GM12865 (cell line): ENCODE data around the gene TTC34.

Experiments
- DNase-seq: peaks from one replicate; pipeline ENCODE4 v3.0.0; 2010; ENCODE audit warnings: low read depth
- H3K4me3 ChIP-seq: 2 replicates; pipeline ENCODE4 v1.5.1; 2011; ENCODE audit warnings: mild to moderate bottlenecking, low read depth, low read length, control low read depth
- TF ChIP-seq, protein P1 (sequence below): IDR thresholded peaks from 2 replicates; pipeline ENCODE4 v1.5.1; 2011; ENCODE audit warnings: low read length, control low read depth, low read depth, inconsistent platforms; ENCODE audit not compliant: insufficient read depth; ENCODE audit errors: missing control alignments

Gene TTC34

DNA sequence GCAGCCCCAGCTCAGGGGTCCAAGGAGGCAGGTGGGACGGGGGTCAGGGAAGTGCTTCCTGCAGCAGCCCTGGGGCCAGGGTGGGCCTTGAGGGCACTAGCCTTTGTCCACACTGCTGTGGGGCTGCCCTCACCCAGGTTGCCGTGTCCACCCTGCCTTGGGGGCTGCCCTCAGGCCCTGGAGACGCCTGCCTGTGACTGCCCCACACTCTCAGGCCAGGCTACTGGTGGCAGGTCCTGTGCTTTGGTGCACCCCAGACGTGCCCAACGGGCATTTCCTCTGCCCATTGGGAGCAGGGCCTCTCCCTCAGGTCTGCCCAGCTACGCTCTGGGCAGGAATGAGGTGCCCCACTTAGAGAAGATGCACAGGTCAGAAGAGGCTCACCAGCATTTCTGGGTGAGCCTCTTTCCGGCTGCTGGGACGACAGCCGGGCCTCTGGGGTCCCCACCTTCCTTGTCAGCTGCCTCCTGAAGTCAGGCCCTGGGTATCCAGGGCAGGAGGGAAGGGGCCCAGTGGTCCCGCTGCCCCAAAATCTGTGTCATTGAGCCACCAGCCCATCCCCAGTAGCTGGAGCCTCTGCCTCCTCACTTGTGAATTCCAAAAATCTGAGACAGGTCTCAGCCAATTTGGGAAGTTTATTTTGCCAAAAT lies 166.0 kb downstream of the TTC34 start:
- TF ChIP-seq, protein P1, sequence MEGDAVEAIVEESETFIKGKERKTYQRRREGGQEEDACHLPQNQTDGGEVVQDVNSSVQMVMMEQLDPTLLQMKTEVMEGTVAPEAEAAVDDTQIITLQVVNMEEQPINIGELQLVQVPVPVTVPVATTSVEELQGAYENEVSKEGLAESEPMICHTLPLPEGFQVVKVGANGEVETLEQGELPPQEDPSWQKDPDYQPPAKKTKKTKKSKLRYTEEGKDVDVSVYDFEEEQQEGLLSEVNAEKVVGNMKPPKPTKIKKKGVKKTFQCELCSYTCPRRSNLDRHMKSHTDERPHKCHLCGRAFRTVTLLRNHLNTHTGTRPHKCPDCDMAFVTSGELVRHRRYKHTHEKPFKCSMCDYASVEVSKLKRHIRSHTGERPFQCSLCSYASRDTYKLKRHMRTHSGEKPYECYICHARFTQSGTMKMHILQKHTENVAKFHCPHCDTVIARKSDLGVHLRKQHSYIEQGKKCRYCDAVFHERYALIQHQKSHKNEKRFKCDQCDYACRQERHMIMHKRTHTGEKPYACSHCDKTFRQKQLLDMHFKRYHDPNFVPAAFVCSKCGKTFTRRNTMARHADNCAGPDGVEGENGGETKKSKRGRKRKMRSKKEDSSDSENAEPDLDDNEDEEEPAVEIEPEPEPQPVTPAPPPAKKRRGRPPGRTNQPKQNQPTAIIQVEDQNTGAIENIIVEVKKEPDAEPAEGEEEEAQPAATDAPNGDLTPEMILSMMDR = no peak
- H3K4me3 ChIP-seq = no peak overlapping the region
- no peak for DNase-seq

DNA sequence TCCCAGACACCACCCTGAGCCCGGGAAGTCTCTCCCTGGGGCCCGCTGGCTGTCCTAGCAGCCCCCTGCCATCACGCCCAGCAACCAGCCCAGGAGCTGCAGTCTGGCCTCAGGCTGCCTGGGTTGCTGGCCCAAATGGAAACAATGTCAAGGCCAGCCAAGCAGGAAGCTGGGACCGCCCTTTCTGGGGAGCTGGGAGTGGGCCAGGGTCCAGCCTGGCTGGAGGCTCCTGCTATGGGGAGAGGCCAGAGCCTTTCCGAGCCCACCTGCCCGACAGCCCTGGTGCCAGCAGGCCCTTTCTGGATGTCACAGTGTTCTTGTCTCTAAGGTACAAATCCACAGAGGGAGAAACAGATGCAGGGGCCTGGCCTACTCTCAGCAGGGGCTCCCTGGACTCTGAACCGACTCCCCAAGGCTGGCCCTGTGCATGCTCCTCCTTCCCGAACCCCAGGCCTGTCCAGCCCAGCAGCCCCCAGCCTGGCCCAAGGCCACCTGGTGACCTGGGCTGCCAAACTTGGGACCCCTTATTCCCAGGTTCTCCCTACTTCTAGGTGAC lies 167.5 kb downstream of the TTC34 start:
- DNase-seq = no peak
- H3K4me3 ChIP-seq = no peak overlapping the region
- TF ChIP-seq, protein P1 = no peak

DNA sequence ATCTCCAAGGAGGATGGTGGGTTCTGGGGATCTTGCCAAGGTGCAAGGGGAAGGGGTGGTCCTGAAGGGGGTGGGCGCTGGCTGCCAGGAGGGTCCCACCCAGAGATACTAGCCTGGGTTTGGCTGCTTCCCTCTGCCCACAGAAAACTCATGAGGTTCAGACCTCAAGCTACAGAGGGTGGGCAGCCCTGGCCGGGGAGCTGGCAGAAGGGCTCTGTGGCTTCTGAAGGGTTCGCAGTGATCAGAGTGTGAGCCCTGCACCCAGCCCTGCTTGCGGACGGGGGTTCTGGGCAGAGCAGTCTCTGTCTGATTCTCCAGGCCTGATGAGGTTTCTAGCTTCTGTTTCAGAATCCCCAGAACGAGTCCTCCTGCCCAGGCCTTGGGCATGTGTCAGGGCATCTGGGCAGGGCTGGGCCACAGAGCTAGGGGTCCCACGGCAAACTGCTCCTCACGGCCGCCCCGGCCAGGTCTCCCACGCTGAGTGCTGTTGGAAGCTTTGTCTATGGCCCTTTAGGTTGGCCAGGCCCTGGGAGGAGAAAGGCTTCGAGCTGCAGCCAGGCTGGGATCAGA lies 168.0 kb downstream of the TTC34 start:
- H3K4me3 ChIP-seq = no peak overlapping the region
- TF ChIP-seq, protein P1 = no peak
- no peak for DNase-seq

DNA sequence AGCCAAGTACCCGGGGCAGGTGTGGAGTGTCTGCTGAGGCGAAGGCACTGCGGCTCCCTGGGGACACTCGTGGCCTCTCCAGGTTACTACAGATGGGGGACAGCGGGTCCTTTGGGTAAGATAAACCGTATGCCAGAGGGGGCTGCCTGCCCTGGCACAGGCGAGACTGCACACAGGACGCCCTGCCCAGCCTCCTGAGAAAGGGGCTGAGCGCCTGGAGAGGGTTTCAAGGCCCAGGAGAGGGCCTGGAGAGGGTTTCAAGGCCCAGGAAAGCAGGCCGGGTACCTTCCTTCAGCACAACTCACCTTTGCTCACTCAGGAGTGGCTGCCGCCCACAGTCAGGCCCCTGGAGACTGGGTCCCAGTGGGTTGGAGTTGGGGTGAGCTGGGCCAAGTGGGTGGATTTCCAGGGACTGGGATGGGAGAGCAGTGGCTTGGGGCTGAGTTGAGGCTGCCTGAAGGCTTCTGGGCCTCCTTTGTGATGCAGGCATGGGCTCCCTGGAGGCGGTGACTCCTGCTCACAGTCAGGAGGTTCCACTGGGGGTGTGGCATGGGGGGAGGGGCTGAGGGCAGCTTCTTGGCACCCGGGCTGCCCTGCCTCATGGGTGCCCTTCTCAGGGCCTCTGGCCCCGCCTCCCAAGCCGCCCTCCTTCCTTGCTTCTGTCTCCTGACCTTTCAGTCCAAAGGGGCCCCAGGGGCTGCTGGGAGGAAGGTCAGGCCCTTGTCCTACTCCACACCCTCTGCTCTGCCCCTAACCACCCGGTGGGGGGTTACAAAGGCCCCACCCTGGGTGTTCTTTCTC lies 168.7 kb downstream of the TTC34 start, which contains the start of gene MMEL1:
TSS of gene MMEL1 (minus strand) at position 456 of the 801 bp plus-strand sequence. CDS start 3,532 bp downstream, outside the sequence.
- no peak within 1 kb of the TSS for H3K4me3 ChIP-seq
- TF ChIP-seq, protein P1 = no peak
- DNase-seq = no peak

DNA sequence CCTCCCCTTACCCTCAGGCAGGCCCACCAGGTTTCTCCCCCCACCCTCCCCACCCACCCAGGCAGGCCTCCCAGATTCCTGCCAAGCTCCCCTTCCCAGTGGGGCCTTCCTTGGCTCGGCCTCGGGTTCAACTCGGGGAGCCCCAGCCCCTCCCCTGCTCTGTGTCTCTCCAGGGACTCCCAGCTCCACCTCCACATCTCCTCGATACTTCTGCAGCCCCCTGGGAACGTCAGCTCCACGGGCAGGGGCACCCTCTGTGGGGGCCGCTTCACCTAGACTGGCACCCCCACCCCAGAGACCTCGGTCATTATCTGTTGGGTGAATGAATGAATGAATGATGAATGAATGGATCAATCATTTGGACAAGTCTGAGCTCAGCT lies 169.5 kb downstream of the TTC34 start:
- no peak for DNase-seq
- H3K4me3 ChIP-seq = no peak overlapping the region
- TF ChIP-seq, protein P1 = no peak

DNA sequence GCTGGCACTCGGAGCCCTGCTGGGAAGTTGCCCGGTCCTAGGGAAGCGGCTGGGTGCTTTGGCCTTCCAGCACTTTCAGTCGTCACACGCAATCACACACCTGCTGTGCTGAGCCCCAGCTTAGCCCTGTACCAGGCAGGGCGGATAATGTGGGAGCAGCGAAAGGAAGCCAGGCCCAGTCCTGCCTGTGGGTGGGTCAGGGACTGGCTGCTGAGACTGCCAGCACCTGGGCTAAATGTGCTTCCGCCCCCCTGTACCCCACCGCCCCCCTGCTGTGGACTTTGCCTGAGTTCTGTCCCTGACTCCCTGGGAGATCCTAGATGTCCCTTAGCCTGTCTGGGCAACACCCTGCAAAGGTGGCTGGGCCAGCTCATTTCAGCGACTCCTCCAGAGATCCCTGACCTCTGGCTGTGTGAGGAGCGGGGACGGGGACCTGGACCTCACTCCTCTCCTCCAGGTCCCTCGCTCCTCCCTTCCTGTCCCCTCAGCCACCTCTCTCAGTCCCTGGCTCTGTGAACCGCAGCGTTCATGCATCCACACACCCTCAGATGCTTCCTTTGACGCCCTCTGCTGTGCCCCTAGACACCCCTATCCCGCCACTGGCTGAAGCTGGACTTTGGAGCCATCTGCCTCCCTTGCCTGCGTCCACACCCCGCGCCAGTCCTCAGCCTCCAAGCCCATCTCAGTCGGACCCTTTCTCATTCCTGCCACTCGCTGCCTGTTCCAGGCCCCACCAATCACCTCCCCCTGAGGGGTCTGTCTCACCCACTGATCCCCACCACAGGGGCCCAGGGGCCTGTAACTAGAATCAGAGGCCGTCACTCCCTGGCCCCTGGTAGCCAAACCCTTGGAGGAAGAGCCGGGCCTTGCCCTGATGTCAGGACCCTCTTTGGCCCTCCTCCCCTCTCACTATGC lies 170.1 kb downstream of the TTC34 start:
- no peak for DNase-seq
- TF ChIP-seq, protein P1 = no peak
- no peak overlapping the region for H3K4me3 ChIP-seq
